Prostate gland (tissue), 2 donors: Measurements from ENCODE around the gene RALY.

Source experiments
- POLR2A ChIP-seq: fragments of 450-650 bp; IDR thresholded peaks from one replicate; pipeline ENCODE4 v1.6.1; 2016; ENCODE audit warnings: antibody characterized with exemption, mild to moderate bottlenecking
- TF ChIP-seq, protein P1 (sequence below), 4 experiments: fragments of 200-600 bp in 2 of 4; fragments of 450-650 bp in 2 of 4; sonication (generic) in 2 of 4; IDR thresholded peaks; 1 replicate in 3 of 4; 2 replicates in 1 of 4; pipeline ENCODE4 v1.5.1; 2016 to 2019; ENCODE audit warnings: antibody characterized with exemption in 4 of 4, mild to moderate bottlenecking in 2 of 4, moderate library complexity in 2 of 4

DNA sequence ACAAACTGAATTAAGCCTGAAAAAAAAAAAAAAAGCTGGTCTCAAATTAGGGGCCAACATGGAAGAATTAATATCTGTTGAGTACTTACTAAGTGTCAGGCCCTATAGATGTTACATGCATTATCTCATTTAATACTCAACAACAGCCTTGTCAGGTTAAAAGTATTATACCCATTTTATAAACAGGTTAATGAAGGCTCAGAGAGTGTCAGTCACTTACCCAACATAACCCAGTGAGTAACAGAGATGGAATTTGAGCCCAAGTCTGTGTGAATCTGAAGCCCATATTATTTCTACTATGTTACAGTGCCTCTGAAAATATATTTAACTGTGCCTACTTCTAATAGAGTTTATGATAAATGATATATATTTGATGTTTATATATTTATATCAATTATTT lies 129.6 kb downstream of the RALY start:
- TF ChIP-seq, protein P1, sequence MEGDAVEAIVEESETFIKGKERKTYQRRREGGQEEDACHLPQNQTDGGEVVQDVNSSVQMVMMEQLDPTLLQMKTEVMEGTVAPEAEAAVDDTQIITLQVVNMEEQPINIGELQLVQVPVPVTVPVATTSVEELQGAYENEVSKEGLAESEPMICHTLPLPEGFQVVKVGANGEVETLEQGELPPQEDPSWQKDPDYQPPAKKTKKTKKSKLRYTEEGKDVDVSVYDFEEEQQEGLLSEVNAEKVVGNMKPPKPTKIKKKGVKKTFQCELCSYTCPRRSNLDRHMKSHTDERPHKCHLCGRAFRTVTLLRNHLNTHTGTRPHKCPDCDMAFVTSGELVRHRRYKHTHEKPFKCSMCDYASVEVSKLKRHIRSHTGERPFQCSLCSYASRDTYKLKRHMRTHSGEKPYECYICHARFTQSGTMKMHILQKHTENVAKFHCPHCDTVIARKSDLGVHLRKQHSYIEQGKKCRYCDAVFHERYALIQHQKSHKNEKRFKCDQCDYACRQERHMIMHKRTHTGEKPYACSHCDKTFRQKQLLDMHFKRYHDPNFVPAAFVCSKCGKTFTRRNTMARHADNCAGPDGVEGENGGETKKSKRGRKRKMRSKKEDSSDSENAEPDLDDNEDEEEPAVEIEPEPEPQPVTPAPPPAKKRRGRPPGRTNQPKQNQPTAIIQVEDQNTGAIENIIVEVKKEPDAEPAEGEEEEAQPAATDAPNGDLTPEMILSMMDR (IDR thresholded peaks at IDR 0.05): no peak
- TF ChIP-seq POLR2A: no peak
